SK-N-SH (cell line): Measurements from ENCODE around the gene PDGFA. TPM values are rescaled to one million over a fixed set of nuclear protein-coding genes. Genes with fewer than 3 reads are reported as not detected.

ENCODE experiments used
- CTCF ChIA-PET: fragments of 300-600, 350-600 bp; formaldehyde crosslinking; extraction: SDS; loops from one replicate; lab custom pipeline; 2021; lab: Yijun Ruan, JAX
- POLR2A ChIA-PET: fragments of 350-600 bp; sonication (Branson Sonifier 250); formaldehyde crosslinking; extraction: SDS; loops from one replicate; lab custom pipeline; 2020; ENCODE audit warnings: antibody characterized with exemption, inconsistent platforms; lab: Yijun Ruan, JAX
- DNase-seq: peaks from one replicate; pipeline ENCODE4 v3.0.0; 2012
- H2AFZ ChIP-seq: fragments of 200-600 bp; sonication (generic); 2 replicates; pipeline ENCODE4 v1.8.1; 2016; ENCODE audit warnings: antibody characterized with exemption, mild to moderate bottlenecking, low read depth
- H3F3A ChIP-seq: fragments of 200-600 bp; sonication (generic); replicated peaks from 2 replicates; pipeline ENCODE3; 2016; ENCODE audit warnings: antibody characterized with exemption, mild to moderate bottlenecking; ENCODE audit not compliant: insufficient read depth
- H3K27ac ChIP-seq, 2 experiments: fragments of 200-500 bp in 1 of 2; fragments of 200-600 bp in 1 of 2; sonication (Bioruptor generic) in 1 of 2; sonication (generic), shearing (Covaris generic) in 1 of 2; 2 replicates each; pipeline versions ENCODE4 v1.5.1 to v1.6.1; 2014 to 2016; ENCODE audit warnings: low read depth in 2 of 2, inconsistent platforms in 1 of 2, low read length in 1 of 2, mild to moderate bottlenecking in 1 of 2, mixed read lengths in 1 of 2
- H3K27me3 ChIP-seq: fragments of 200-600 bp; sonication (generic), shearing (Covaris generic); 2 replicates; pipeline ENCODE4 v1.6.1; 2016; ENCODE audit warnings: mixed run types; ENCODE audit not compliant: insufficient read depth
- H3K36me3 ChIP-seq, 2 experiments: fragments of 200-500 bp in 1 of 2; fragments of 200-600 bp in 1 of 2; sonication (Bioruptor generic) in 1 of 2; sonication (generic) in 1 of 2; replicated peaks in 1 of 2; 2 replicates each; pipeline versions ENCODE3 to v1.5.1; 2014 to 2016; ENCODE audit warnings: low read length in 1 of 2, mild to moderate bottlenecking in 1 of 2; ENCODE audit not compliant: insufficient read depth in 2 of 2, control insufficient read depth in 1 of 2
- H3K4me1 ChIP-seq, 2 experiments: fragments of 200-500 bp in 1 of 2; fragments of 200-600 bp in 1 of 2; sonication (Bioruptor generic) in 1 of 2; sonication (generic), shearing (Covaris generic) in 1 of 2; 2 replicates each; pipeline versions ENCODE4 v1.5.1 to v1.6.1; 2014 to 2016; ENCODE audit warnings: low read depth in 1 of 2, low read length in 1 of 2, mixed run types in 1 of 2; ENCODE audit not compliant: insufficient read depth in 2 of 2, control insufficient read depth in 1 of 2
- H3K4me2 ChIP-seq: fragments of 200-600 bp; sonication (generic), shearing (Covaris generic); 2 replicates; pipeline ENCODE4 v1.6.1; 2017; ENCODE audit warnings: mixed run types
- H3K4me3 ChIP-seq, 2 experiments: fragments of 200-500 bp in 1 of 2; fragments of 200-600 bp in 1 of 2; sonication (Bioruptor generic) in 1 of 2; sonication (generic), shearing (Covaris generic) in 1 of 2; 2 replicates each; pipeline versions ENCODE4 v1.5.1 to v1.8.1; 2014 to 2016; ENCODE audit warnings: low read depth in 2 of 2, inconsistent platforms in 1 of 2, low read length in 1 of 2, mild to moderate bottlenecking in 1 of 2, mixed read lengths in 1 of 2, moderate library complexity in 1 of 2
- H3K79me2 ChIP-seq: fragments of 200-600 bp; sonication (generic); 2 replicates; pipeline ENCODE4 v1.8.1; 2017; ENCODE audit warnings: mild to moderate bottlenecking; ENCODE audit not compliant: insufficient read depth
- H3K9ac ChIP-seq: fragments of 200-600 bp; sonication (generic); 2 replicates; pipeline ENCODE4 v1.6.1; 2017; ENCODE audit warnings: mixed run types
- H3K9me2 ChIP-seq: fragments of 200-600 bp; sonication (generic); 2 replicates; pipeline ENCODE4 v1.6.1; 2017; ENCODE audit warnings: mixed run types
- H3K9me3 ChIP-seq: fragments of 200-600 bp; sonication (generic); 2 replicates; pipeline ENCODE4 v1.6.1; 2017; ENCODE audit warnings: mixed run types, mild to moderate bottlenecking, moderate library complexity
- H4K20me1 ChIP-seq: fragments of 200-600 bp; sonication (generic); 2 replicates; pipeline ENCODE4 v1.6.1; 2017; ENCODE audit warnings: mild to moderate bottlenecking, mixed run types; ENCODE audit not compliant: insufficient read depth
- EP300 ChIP-seq, 2 experiments: IDR thresholded peaks; 2 replicates each; pipeline versions ENCODE4 v1.4.0 to v1.6.1; 2012; ENCODE audit warnings: borderline replicate concordance in 1 of 2, low read depth in 1 of 2, low read length in 1 of 2
- EZH2phosphoT487 ChIP-seq: fragments of 200-600 bp; sonication (generic); IDR thresholded peaks from 2 replicates; pipeline ENCODE4 v1.6.1; 2017; ENCODE audit warnings: low read depth, mixed run types, mild to moderate bottlenecking, antibody characterized with exemption, moderate library complexity, borderline replicate concordance
- FOXJ3 ChIP-seq: sonication (generic); formaldehyde crosslinking; IDR thresholded peaks from 2 replicates; pipeline ENCODE4 v1.5.1; 2020; ENCODE audit warnings: mild to moderate bottlenecking, missing genetic modification reagents
- FOXM1 ChIP-seq: IDR thresholded peaks from 2 replicates; pipeline ENCODE4 v1.4.0; 2012; ENCODE audit warnings: low read depth, mild to moderate bottlenecking
- GABPA ChIP-seq: IDR thresholded peaks from 2 replicates; pipeline ENCODE4 v1.4.0; 2012; ENCODE audit warnings: low read depth, mild to moderate bottlenecking
- JUND ChIP-seq: IDR thresholded peaks from 2 replicates; pipeline ENCODE4 v1.4.0; 2012
- NFIC ChIP-seq: IDR thresholded peaks from 2 replicates; pipeline ENCODE4 v1.4.0; 2012; ENCODE audit warnings: borderline replicate concordance
- POLR2AphosphoS5 ChIP-seq: IDR thresholded peaks from 2 replicates; pipeline ENCODE4 v1.6.1; 2012; ENCODE audit warnings: low read depth, low read length
- RAD21 ChIP-seq: IDR thresholded peaks from 2 replicates; pipeline ENCODE4 v1.6.1; 2012; ENCODE audit warnings: mild to moderate bottlenecking, low read length
- RXRA ChIP-seq: IDR thresholded peaks from 2 replicates; pipeline ENCODE4 v1.4.0; 2012; ENCODE audit warnings: low read depth, mild to moderate bottlenecking, borderline replicate concordance
- SIN3A ChIP-seq: IDR thresholded peaks from 2 replicates; pipeline ENCODE4 v1.6.1; 2012; ENCODE audit warnings: low read depth, mild to moderate bottlenecking, low read length, moderate library complexity, borderline replicate concordance
- TAF1 ChIP-seq: IDR thresholded peaks from 2 replicates; pipeline ENCODE4 v1.6.1; 2012; ENCODE audit warnings: low read depth, mild to moderate bottlenecking, low read length, moderate library complexity, borderline replicate concordance
- TEAD4 ChIP-seq: IDR thresholded peaks from 2 replicates; pipeline ENCODE4 v1.4.0; 2012; ENCODE audit warnings: mild to moderate bottlenecking, borderline replicate concordance; ENCODE audit not compliant: insufficient read depth
- YY1 ChIP-seq: IDR thresholded peaks from 2 replicates; pipeline ENCODE4 v1.4.0; 2012; ENCODE audit warnings: low read depth, mild to moderate bottlenecking
- WGBS: methylation state at CpG from one replicate; pipeline ENCODE4 v1.1.6; 2017; ENCODE audit warnings: low lambda C conversion rate; 5-methylcytosine and 5-hydroxymethylcytosine counted together
- polyA plus RNA-seq, 3 experiments: library from polyadenylated mRNA; depleted of rRNA; stranded (reverse); fragments of >200 nt; gene quantifications; 2 replicates each; pipeline ENCODE4 v1.2.3, GENCODE V29; 2012
- TF ChIP-seq, protein P1 (sequence below): fragments of 200-600 bp; sonication (generic); IDR thresholded peaks from 2 replicates; pipeline ENCODE4 v1.6.1; 2017; ENCODE audit warnings: antibody characterized with exemption, mild to moderate bottlenecking, moderate library complexity
- TF ChIP-seq, protein P2 (sequence below): IDR thresholded peaks from 2 replicates; pipeline ENCODE4; 2012
- TF ChIP-seq, protein P3 (sequence below): IDR thresholded peaks from 2 replicates; pipeline ENCODE4 v1.4.0; 2012; ENCODE audit warnings: low read depth
- TF ChIP-seq, protein P4 (sequence below): fragments of 150-350 bp; IDR thresholded peaks from 2 replicates; pipeline ENCODE4 v1.6.1; 2016; ENCODE audit warnings: mild to moderate bottlenecking, low read depth, low read length

PDGFA gene
- polyA plus RNA-seq, 1 of the 3 experiments (the other 2 are of a cell fraction), result 18.9 TPM

DNA sequence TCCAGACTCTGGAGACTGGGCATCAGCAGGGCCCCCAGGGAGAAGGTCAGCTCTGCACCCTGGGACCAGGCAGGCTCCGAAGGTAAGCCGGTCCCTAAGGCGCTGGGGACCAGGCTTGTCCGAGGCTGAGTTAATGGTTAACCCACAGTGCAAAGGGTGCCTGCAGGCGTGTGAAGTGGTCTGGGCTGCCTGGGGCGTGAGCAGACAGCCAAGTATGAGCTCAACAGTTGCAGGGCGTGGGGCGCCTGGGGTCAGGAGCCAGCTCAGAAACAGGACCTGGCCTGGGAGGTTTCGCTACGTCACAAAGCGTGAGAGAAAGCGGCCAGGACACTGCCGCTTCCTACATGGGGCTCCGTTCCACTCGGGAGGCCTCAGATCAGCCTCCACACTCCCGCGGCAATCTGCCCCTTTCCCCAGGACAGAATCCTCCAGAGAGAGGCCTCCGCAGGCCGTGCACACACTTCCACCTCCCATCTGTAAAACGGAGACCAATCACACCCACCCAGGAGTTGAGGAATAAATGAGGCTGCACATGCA is 16.0 kb downstream of the PDGFA start:
- H3K4me1 ChIP-seq, result no peaks in the 10 kb centered on the region
- peaks cover 24% of the 10 kb centered on the region for H3F3A ChIP-seq
- no peak overlapping the region for H3K4me3 ChIP-seq
- CTCF ChIA-PET, result interaction anchor here (0.6 to 1.0 kb wide), 2 partner anchors 46 to 170 kb away, joined by 3 read pairs; no protein-coding TSS in a partner anchor
- no peak overlapping the region for H2AFZ ChIP-seq
- H3K27me3 ChIP-seq, result no peaks in the 10 kb centered on the region
- no peak for DNase-seq
- WGBS, result 94% methylated on average over 16 of the region's 20 CpGs
- H3K9me2 ChIP-seq, result no peaks in the 10 kb centered on the region
- POLR2A ChIA-PET, result no interaction called here
- no peak for TF ChIP-seq GABPA
- no peak for TF ChIP-seq JUND
- TF ChIP-seq POLR2AphosphoS5, result no peak
- no peak for TF ChIP-seq RXRA
- no peak for TF ChIP-seq TAF1
- no peak for TF ChIP-seq FOXM1
- TF ChIP-seq TEAD4, result no peak
- TF ChIP-seq, protein P1, sequence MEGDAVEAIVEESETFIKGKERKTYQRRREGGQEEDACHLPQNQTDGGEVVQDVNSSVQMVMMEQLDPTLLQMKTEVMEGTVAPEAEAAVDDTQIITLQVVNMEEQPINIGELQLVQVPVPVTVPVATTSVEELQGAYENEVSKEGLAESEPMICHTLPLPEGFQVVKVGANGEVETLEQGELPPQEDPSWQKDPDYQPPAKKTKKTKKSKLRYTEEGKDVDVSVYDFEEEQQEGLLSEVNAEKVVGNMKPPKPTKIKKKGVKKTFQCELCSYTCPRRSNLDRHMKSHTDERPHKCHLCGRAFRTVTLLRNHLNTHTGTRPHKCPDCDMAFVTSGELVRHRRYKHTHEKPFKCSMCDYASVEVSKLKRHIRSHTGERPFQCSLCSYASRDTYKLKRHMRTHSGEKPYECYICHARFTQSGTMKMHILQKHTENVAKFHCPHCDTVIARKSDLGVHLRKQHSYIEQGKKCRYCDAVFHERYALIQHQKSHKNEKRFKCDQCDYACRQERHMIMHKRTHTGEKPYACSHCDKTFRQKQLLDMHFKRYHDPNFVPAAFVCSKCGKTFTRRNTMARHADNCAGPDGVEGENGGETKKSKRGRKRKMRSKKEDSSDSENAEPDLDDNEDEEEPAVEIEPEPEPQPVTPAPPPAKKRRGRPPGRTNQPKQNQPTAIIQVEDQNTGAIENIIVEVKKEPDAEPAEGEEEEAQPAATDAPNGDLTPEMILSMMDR, result no peak
- TF ChIP-seq, protein P2, sequence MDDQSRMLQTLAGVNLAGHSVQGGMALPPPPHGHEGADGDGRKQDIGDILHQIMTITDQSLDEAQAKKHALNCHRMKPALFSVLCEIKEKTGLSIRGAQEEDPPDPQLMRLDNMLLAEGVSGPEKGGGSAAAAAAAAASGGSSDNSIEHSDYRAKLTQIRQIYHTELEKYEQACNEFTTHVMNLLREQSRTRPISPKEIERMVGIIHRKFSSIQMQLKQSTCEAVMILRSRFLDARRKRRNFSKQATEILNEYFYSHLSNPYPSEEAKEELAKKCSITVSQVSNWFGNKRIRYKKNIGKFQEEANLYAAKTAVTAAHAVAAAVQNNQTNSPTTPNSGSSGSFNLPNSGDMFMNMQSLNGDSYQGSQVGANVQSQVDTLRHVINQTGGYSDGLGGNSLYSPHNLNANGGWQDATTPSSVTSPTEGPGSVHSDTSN, result no peak
- TF ChIP-seq, protein P3, sequence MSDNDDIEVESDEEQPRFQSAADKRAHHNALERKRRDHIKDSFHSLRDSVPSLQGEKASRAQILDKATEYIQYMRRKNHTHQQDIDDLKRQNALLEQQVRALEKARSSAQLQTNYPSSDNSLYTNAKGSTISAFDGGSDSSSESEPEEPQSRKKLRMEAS, result no peak
- TF ChIP-seq NFIC, result no peak
- TF ChIP-seq EP300 (IDR thresholded peaks at IDR 0.05; ENCODE audit: borderline replicate concordance in 1 of 2, low read depth in 1 of 2, low read length in 1 of 2), result no peak
- TF ChIP-seq EZH2phosphoT487, result no peak
- H3K9ac ChIP-seq, result no peak overlapping the region
- H3K79me2 ChIP-seq, result peaks cover 63% of the 10 kb centered on the region
- no peak overlapping the region for H3K27ac ChIP-seq
- no peaks in the 10 kb centered on the region for H3K9me3 ChIP-seq
- peaks cover 83% of the 10 kb centered on the region for H4K20me1 ChIP-seq
- H3K4me2 ChIP-seq, result no peak overlapping the region
- H3K36me3 ChIP-seq, result peaks cover 22 to 49% of the 10 kb centered on the region in 2 experiments

DNA sequence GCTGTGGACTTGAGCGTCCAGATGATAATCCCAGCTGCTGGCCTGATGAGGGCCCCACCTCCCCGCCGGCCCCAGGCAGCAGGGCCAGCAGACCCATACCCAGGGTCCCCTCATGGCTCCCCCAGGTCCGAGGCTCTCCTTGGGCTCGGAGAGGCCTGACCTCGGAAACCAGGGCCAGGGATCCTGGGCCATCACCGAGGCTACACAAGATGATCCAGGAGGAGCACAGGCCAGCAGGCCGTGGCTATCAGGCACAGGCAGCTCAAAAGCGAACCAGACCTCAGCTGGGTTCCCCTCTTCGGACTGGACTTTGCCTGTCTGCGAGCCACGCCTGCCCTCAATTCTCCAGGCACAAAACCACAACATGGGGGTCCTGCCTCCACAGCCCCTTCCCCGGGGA is 17.4 kb downstream of the PDGFA start:
- H3K9ac ChIP-seq, result no peak overlapping the region
- H3K9me3 ChIP-seq, result no peaks in the 10 kb centered on the region
- H3K27me3 ChIP-seq, result no peaks in the 10 kb centered on the region
- POLR2A ChIA-PET, result no interaction called here
- no peak overlapping the region for H3K4me2 ChIP-seq
- no peaks in the 10 kb centered on the region for H3K4me1 ChIP-seq
- no peaks in the 10 kb centered on the region for H3K9me2 ChIP-seq
- CTCF ChIA-PET, result no interaction called here
- H4K20me1 ChIP-seq, result peaks cover 82% of the 10 kb centered on the region
- H3K79me2 ChIP-seq, result peaks cover 59% of the 10 kb centered on the region
- peaks cover 24 to 51% of the 10 kb centered on the region in 2 experiments for H3K36me3 ChIP-seq
- no peak overlapping the region for H3K27ac ChIP-seq
- DNase-seq, result no peak
- H3K4me3 ChIP-seq, result no peak overlapping the region
- no peak overlapping the region for H2AFZ ChIP-seq
- peaks cover 37% of the 10 kb centered on the region for H3F3A ChIP-seq
- WGBS, result 80% methylated on average over 6 of the region's 13 CpGs
- TF ChIP-seq, protein P1, result no peak
- TF ChIP-seq, protein P4, sequence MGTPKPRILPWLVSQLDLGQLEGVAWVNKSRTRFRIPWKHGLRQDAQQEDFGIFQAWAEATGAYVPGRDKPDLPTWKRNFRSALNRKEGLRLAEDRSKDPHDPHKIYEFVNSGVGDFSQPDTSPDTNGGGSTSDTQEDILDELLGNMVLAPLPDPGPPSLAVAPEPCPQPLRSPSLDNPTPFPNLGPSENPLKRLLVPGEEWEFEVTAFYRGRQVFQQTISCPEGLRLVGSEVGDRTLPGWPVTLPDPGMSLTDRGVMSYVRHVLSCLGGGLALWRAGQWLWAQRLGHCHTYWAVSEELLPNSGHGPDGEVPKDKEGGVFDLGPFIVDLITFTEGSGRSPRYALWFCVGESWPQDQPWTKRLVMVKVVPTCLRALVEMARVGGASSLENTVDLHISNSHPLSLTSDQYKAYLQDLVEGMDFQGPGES, result no peak
- TF ChIP-seq NFIC (no peak), RAD21 (no peak), EZH2phosphoT487 (no peak), FOXJ3 (CRISPR knock-in tag) (no peak), YY1 (no peak), SIN3A (no peak), JUND (no peak)
- TF ChIP-seq, protein P3, result no peak
